ENCODE results near the gene CCNF.

The CCNF gene

DNA sequence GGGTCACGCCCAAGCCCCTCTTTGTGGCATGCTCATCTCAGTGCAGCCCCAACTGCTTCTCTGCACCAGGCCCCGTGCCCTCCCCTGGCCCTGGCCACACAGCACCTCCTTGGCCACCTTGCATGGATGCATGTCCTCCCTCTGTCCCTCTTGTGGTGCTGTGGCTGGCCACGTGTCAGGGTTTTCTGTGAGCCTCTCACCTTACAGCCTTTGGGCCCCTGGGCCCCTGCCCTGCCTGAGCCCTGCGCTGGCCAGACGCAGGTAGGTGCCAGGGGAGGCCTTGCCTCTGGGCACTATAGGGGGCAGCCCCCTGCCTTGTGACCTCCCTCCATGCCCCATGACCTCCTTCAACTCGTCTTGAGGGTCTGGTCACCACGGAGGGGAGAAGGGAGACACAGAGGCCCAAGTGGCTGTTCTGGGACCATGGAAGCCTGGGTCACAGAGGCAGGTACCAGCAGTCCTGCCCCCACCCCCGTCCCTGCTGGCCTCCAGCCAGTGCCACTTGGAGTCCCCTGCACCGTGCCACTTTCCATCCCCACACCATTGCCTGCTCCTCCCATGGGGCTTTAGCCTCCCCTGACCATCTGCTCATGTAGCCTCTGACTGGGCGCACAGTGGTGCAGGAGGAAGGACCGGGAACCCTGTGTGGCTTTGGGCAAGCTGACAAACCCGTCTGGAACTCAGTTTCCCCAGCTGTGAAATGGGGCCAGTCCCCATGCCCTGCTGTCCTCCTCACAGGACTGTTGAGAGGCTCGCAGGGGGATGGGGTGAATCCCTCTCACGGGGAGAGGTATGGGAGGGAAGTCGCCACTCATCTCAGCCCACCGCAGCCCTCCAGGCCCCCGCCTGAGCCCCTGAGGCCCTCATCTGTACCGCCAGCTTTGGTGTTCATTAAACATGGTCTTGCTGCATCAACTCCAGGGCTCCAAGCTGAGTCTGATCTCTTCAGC, 73.0 kb downstream of the CCNF start:
- no peak for DNase-seq (ENCODE audit: low read depth)

DNA sequence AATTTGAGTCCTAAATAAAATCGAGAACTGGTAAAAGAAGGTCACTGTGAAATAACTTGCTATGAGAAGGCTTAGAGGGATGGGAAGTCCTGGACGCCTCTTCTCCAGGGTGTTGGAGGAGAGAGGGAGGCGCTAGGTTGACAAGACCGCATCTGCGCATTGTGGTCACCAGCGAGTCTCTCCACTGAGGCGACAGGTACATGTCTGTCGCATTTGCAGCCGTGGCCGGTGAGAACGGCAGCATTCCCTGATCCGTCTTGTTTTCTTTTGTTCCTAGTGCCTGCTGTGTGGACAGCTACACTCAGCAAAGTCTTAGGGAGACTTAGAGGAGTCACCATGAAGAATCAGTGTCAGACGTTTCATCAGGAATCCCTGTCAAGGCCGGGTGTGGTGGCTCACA, 76.4 kb downstream of the CCNF start:
- DNase-seq (ENCODE audit: low read depth) = no peak

DNA sequence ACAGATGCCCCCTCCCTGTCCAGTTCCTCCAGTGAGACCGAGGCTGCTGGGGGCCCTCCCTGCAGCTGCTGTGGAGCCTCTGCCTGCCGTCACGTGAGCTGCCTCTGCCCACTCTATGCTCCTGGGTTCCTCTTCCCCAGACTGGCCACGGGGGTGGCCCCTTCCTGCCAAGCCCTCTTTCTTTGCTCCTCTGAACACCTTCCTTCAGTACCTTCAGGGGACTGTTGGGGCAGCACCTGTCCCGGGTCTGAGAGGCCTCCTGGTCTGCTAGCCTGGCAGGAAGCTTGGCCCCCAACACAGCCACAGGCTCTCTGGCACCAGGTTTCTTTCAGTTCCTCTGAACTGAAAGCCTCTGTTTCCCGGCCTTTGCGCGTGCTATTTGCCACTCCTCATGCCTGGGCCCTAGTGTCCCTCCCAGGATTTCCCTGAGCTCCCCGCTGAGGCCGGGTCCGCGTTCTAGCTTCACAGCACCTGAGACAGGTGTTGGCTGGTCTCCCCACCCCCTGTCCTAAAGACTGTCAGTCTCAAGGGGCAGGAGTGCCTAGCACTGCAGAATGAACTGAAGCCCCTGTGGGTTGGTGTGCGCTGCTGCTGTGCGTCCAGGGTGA, 77.9 kb downstream of the CCNF start:
- DNase-seq (ENCODE audit: low read depth) = no peak

DNA sequence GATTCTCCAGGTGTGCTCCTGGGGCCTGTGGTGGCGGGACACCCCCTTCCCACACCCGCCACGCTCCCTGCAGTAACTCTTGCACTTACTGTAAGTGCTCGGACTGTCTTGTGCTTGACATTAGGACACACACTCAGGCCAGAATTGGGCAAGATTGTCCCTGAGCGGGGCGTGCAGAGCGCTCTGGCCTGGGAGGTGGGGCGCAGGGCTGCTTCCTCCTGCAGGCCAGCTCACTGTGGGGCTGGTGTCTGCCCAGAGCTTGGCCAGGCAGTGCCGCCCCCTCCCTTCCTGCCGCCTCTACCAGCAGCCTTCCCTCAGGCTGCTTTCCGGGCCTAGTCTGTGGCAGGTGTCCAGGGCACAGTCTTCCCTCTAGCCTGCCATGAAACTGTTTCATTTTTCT, 78.4 kb downstream of the CCNF start:
- DNase-seq (ENCODE audit: low read depth) = no peak
